HEK293 (cell line): Measurements from ENCODE around the gene HGFAC.

Experiments used
- CTCF ChIA-PET: fragments of 350-600 bp; formaldehyde crosslinking; extraction: SDS; loops from one replicate; lab custom pipeline; 2021; ENCODE audit warnings: antibody characterized with exemption; lab: Yijun Ruan, JAX
- POLR2A ChIA-PET: fragments of 300-600 bp; formaldehyde crosslinking; extraction: SDS; loops from one replicate; lab custom pipeline; 2020; ENCODE audit warnings: antibody characterized with exemption, inconsistent platforms; lab: Yijun Ruan, JAX
- H3K27ac ChIP-seq: fragments of 200-500 bp; sonication (Bioruptor generic); 2 replicates; pipeline ENCODE4 v1.5.1; 2014; ENCODE audit warnings: low read depth, low read length, control low read depth, inconsistent platforms; ENCODE audit errors: extremely low read depth
- H3K36me3 ChIP-seq, 2 experiments: fragments of 200-500 bp in 1 of 2; sonication (Bioruptor generic) in 1 of 2; 1 replicate in 1 of 2; 2 replicates in 1 of 2; pipeline ENCODE4 v1.5.1; 2014 to 2017; ENCODE audit warnings: inconsistent platforms in 2 of 2, low read length in 2 of 2; ENCODE audit not compliant: control insufficient read depth in 2 of 2, insufficient read depth in 1 of 2
- H3K4me1 ChIP-seq: fragments of 200-500 bp; sonication (Bioruptor generic); 2 replicates; pipeline ENCODE4 v1.5.1; 2014; ENCODE audit warnings: mild to moderate bottlenecking, low read length, inconsistent platforms; ENCODE audit not compliant: control insufficient read depth, insufficient read depth
- H3K4me3 ChIP-seq: 2 replicates; pipeline ENCODE4 v1.5.1; 2011; ENCODE audit warnings: low read depth, mild to moderate bottlenecking, control low read depth, low read length, moderate library complexity
- H3K9me3 ChIP-seq: fragments of 200-500 bp; sonication (Bioruptor generic); 2 replicates; pipeline ENCODE4 v1.5.1; 2014; ENCODE audit warnings: low read depth, low read length, inconsistent platforms; ENCODE audit not compliant: control insufficient read depth, insufficient read depth
- GLIS2 ChIP-seq: fragments of 450-650 bp; formaldehyde crosslinking; IDR thresholded peaks from 2 replicates; pipeline ENCODE4 v1.5.1; 2016; ENCODE audit warnings: missing biosample characterization, missing genetic modification characterization
- HOXC10 ChIP-seq: sonication (generic); formaldehyde crosslinking; IDR thresholded peaks from 2 replicates; pipeline ENCODE4 v1.8.1; 2023; ENCODE audit warnings: mild to moderate bottlenecking, missing genetic modification reagents
- KLF1 ChIP-seq: fragments of 450-650 bp; formaldehyde crosslinking; IDR thresholded peaks from 2 replicates; pipeline ENCODE4 v1.5.1; 2016; ENCODE audit warnings: missing biosample characterization, missing genetic modification characterization
- KLF7 ChIP-seq: fragments of 450-650 bp; formaldehyde crosslinking; IDR thresholded peaks from 2 replicates; pipeline ENCODE4 v1.5.1; 2016; ENCODE audit warnings: missing biosample characterization, missing genetic modification characterization, borderline replicate concordance
- KLF9 ChIP-seq: fragments of 450-650 bp; formaldehyde crosslinking; IDR thresholded peaks from 2 replicates; pipeline ENCODE4 v1.5.1; 2016; ENCODE audit warnings: missing biosample characterization, missing genetic modification characterization, low read depth
- MEIS1 ChIP-seq: sonication (generic); formaldehyde crosslinking; IDR thresholded peaks from 2 replicates; pipeline ENCODE4 v1.8.1; 2022; ENCODE audit warnings: missing genetic modification reagents, mild to moderate bottlenecking, borderline replicate concordance
- WT1 ChIP-seq: fragments of 450-650 bp; formaldehyde crosslinking; IDR thresholded peaks from 2 replicates; pipeline ENCODE4 v1.5.1; 2016; ENCODE audit warnings: missing biosample characterization, missing genetic modification characterization
- YY2 ChIP-seq: fragments of 450-650 bp; formaldehyde crosslinking; IDR thresholded peaks from 2 replicates; pipeline ENCODE4 v1.5.1; 2016; ENCODE audit warnings: missing biosample characterization, missing genetic modification characterization
- ZFP3 ChIP-seq: fragments of 450-650 bp; formaldehyde crosslinking; IDR thresholded peaks from 2 replicates; pipeline ENCODE4 v1.5.1; 2016; ENCODE audit warnings: low read depth, missing biosample characterization, missing genetic modification characterization
- ZFP69B ChIP-seq: fragments of 450-650 bp; formaldehyde crosslinking; IDR thresholded peaks from 2 replicates; pipeline ENCODE4 v1.5.1; 2016; ENCODE audit warnings: missing biosample characterization, missing genetic modification characterization
- ZNF146 ChIP-seq: fragments of 450-650 bp; formaldehyde crosslinking; IDR thresholded peaks from 2 replicates; pipeline ENCODE4 v1.5.1; 2016; ENCODE audit warnings: missing biosample characterization, missing genetic modification characterization
- ZNF366 ChIP-seq: fragments of 450-650 bp; formaldehyde crosslinking; conservative IDR thresholded peaks from 2 replicates; pipeline ENCODE4 v1.5.1; 2016; ENCODE audit warnings: missing biosample characterization, missing genetic modification characterization
- ZNF433 ChIP-seq: fragments of 450-650 bp; formaldehyde crosslinking; IDR thresholded peaks from 2 replicates; pipeline ENCODE4 v1.5.1; 2016; ENCODE audit warnings: missing biosample characterization, missing genetic modification characterization, low read depth
- ZNF548 ChIP-seq: fragments of 450-650 bp; formaldehyde crosslinking; IDR thresholded peaks from 2 replicates; pipeline ENCODE4 v1.5.1; 2016; ENCODE audit warnings: missing biosample characterization, missing genetic modification characterization
- ZNF701 ChIP-seq: fragments of 450-650 bp; formaldehyde crosslinking; IDR thresholded peaks from 2 replicates; pipeline ENCODE4 v1.5.1; 2016; ENCODE audit warnings: missing biosample characterization, missing genetic modification characterization
- TF ChIP-seq, protein P1 (sequence below): fragments of 450-650 bp; formaldehyde crosslinking; IDR thresholded peaks from 2 replicates; pipeline ENCODE4 v1.5.1; 2017; ENCODE audit warnings: missing biosample characterization, missing genetic modification characterization
- TF ChIP-seq, protein P2 (sequence below): fragments of 450-650 bp; formaldehyde crosslinking; conservative IDR thresholded peaks from 2 replicates; pipeline ENCODE4 v1.5.1; 2016; ENCODE audit warnings: low read depth, missing biosample characterization, missing genetic modification characterization
- TF ChIP-seq, protein P3 (sequence below): fragments of 450-650 bp; formaldehyde crosslinking; IDR thresholded peaks from 2 replicates; pipeline ENCODE4 v1.5.1; 2016; ENCODE audit warnings: missing biosample characterization, missing genetic modification characterization

HGFAC gene

DNA sequence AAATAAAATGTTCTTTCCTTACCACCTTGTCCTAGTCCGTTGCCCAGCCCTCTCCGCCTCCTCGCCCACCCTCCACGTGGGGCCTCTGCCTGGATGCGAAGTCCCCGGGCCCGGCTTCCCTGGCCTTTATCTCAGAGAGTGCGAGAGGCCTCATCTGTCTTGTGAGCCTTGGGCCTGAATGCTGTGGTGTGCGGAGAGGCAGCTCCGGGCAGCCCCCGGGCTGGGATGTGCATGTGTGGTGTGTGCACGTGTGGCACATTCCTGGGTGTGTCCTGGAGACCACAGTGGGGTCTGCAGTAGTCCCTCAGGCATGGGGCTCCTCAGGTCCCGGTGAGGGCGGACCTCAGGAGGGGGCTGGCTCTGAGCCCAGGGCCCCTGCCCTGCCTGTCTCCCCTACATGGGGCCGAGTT lies 52.7 kb downstream of the HGFAC start:
- H3K9me3 ChIP-seq, result no peaks in the 10 kb centered on the region
- no peaks in the 10 kb centered on the region for H3K4me1 ChIP-seq
- POLR2A ChIA-PET, result no interaction called here
- H3K36me3 ChIP-seq, result no peaks in the 10 kb centered on the region
- H3K4me3 ChIP-seq, result no peak overlapping the region
- CTCF ChIA-PET, result interaction anchor here (0.5 kb wide), 1 partner anchor 841 kb away, joined by 4 read pairs; no protein-coding TSS in a partner anchor
- TF ChIP-seq, protein P1, sequence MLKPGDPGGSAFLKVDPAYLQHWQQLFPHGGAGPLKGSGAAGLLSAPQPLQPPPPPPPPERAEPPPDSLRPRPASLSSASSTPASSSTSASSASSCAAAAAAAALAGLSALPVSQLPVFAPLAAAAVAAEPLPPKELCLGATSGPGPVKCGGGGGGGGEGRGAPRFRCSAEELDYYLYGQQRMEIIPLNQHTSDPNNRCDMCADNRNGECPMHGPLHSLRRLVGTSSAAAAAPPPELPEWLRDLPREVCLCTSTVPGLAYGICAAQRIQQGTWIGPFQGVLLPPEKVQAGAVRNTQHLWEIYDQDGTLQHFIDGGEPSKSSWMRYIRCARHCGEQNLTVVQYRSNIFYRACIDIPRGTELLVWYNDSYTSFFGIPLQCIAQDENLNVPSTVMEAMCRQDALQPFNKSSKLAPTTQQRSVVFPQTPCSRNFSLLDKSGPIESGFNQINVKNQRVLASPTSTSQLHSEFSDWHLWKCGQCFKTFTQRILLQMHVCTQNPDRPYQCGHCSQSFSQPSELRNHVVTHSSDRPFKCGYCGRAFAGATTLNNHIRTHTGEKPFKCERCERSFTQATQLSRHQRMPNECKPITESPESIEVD (tag by site-specific recombination), result no peak
- TF ChIP-seq ZNF701 (tag by site-specific recombination) (no peak), GLIS2 (tag by site-specific recombination) (no peak), WT1 (no peak), YY2 (no peak), ZNF433 (tag by site-specific recombination) (no peak), HOXC10 (CRISPR knock-in tag) (no peak), ZNF366 (tag by site-specific recombination) (no peak), ZFP3 (no peak), KLF9 (tag by site-specific recombination) (no peak), KLF1 (tag by site-specific recombination) (no peak), KLF7 (tag by site-specific recombination) (no peak), ZNF146 (no peak), MEIS1 (CRISPR knock-in tag) (no peak), ZFP69B (no peak), ZNF548 (no peak)
- TF ChIP-seq, protein P2, sequence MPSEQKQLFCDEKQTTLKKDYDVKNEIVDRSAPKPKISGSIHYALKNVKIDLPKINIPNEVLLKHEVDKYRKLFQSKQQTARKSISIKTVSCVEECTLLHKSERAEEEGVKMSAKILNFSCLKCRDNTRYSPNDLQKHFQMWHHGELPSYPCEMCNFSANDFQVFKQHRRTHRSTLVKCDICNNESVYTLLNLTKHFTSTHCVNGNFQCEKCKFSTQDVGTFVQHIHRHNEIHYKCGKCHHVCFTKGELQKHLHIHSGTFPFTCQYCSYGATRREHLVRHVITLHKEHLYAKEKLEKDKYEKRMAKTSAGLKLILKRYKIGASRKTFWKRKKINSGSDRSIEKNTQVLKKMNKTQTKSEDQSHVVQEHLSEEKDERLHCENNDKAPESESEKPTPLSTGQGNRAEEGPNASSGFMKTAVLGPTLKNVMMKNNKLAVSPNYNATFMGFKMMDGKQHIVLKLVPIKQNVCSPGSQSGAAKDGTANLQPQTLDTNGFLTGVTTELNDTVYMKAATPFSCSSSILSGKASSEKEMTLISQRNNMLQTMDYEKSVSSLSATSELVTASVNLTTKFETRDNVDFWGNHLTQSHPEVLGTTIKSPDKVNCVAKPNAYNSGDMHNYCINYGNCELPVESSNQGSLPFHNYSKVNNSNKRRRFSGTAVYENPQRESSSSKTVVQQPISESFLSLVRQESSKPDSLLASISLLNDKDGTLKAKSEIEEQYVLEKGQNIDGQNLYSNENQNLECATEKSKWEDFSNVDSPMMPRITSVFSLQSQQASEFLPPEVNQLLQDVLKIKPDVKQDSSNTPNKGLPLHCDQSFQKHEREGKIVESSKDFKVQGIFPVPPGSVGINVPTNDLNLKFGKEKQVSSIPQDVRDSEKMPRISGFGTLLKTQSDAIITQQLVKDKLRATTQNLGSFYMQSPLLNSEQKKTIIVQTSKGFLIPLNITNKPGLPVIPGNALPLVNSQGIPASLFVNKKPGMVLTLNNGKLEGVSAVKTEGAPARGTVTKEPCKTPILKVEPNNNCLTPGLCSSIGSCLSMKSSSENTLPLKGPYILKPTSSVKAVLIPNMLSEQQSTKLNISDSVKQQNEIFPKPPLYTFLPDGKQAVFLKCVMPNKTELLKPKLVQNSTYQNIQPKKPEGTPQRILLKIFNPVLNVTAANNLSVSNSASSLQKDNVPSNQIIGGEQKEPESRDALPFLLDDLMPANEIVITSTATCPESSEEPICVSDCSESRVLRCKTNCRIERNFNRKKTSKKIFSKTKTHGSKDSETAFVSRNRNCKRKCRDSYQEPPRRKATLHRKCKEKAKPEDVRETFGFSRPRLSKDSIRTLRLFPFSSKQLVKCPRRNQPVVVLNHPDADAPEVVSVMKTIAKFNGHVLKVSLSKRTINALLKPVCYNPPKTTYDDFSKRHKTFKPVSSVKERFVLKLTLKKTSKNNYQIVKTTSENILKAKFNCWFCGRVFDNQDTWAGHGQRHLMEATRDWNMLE (tag by site-specific recombination), result no peak
- TF ChIP-seq, protein P3, sequence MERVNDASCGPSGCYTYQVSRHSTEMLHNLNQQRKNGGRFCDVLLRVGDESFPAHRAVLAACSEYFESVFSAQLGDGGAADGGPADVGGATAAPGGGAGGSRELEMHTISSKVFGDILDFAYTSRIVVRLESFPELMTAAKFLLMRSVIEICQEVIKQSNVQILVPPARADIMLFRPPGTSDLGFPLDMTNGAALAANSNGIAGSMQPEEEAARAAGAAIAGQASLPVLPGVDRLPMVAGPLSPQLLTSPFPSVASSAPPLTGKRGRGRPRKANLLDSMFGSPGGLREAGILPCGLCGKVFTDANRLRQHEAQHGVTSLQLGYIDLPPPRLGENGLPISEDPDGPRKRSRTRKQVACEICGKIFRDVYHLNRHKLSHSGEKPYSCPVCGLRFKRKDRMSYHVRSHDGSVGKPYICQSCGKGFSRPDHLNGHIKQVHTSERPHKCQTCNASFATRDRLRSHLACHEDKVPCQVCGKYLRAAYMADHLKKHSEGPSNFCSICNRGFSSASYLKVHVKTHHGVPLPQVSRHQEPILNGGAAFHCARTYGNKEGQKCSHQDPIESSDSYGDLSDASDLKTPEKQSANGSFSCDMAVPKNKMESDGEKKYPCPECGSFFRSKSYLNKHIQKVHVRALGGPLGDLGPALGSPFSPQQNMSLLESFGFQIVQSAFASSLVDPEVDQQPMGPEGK (tag by site-specific recombination), result no peak
- no peak overlapping the region for H3K27ac ChIP-seq
